ENCODE data around the gene KDM4C. TPM values are rescaled to one million over a fixed set of nuclear protein-coding genes. Genes with fewer than 3 reads are reported as not detected.

KDM4C gene
- total and polyA plus RNA-seq, 2 of the 13 experiments (the other 11 are each of a cell fraction or from before 2014, with no cell fraction given), result 19.4 to 23.6 TPM

DNA sequence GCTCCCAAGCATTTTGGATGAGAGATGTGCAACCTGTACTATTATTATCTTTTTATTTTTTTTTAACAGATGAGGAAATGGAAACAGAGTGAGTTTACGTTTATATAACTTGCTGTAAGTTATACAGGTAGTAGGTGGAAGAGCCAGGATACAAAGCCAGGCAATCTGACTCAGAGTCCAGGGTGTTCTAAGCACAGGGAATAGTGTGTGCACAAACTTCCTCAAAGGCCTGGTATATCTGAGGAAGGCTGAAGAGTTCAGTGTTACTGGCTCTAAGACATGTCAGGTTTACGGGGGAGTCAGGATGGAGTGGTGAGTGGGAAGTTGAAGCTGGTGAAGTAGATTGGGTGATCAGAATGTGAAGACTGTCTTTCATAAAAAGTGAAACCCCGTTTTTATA, 353.6 kb downstream of the KDM4C start:
- Histone ChIP-seq H3K79me2 (ENCODE audit: insufficient read depth, low read length) (no peaks in the 10 kb centered on the region), H3K27me3 (ENCODE audit: control insufficient read depth in 1 of 2, insufficient read depth in 2 of 2, low read length in 2 of 2) (no peaks in the 10 kb centered on the region), H3K9ac (ENCODE audit: insufficient read depth, low read depth, low read length) (no peak overlapping the region), H3K9me3 (ENCODE audit: low read length) (no peaks in the 10 kb centered on the region), H3K4me3 (replicated peaks in 1 of 3; ENCODE audit: insufficient read depth in 1 of 3, low read depth in 2 of 3, low read length in 3 of 3) (no peak overlapping the region), H4K20me1 (ENCODE audit: insufficient read depth, low read length) (no peaks in the 10 kb centered on the region), H3K4me1 (ENCODE audit: insufficient read depth, low read length) (no peaks in the 10 kb centered on the region), H3K36me3 (replicated peaks in 1 of 2; ENCODE audit: control insufficient read depth in 1 of 2, insufficient read depth in 2 of 2, low read length in 2 of 2) (peaks cover 3 to 7% of the 10 kb centered on the region in 2 experiments; a peak in 2 of 5 replicates), H3K4me2 (ENCODE audit: low read depth, low read length) (no peak overlapping the region), H2AFZ (ENCODE audit: low read length) (no peak overlapping the region), H3K27ac (ENCODE audit: extremely low read length, insufficient read depth, low read length) (no peak overlapping the region)
- in situ Hi-C loops (cut with HindIII; ENCODE audit: extremely low pct_ligation_motif_present, low pct_unique_long_range_greater_than_20kb), result no loop called here
- DNase-seq (ENCODE audit: low spot score) (no peak), FAIRE-seq (no peak), ATAC-seq (no peak)
- CTCF ChIA-PET (ENCODE audit: low intra/inter-chr PET ratio, low total read pairs), result no interaction called here
- intact Hi-C loops (cut with micrococcal nuclease; ENCODE audit: unreplicated experiment), result no loop called here
- 83% methylated on average over 3 of the region's 3 CpGs for WGBS (ENCODE audit: low lambda C conversion rate)
- POLR2A ChIA-PET, result no interaction called here
- BruUV-seq (replicated peaks), result no TSS peak
- TF ChIP-seq GLI4 (CRISPR knock-in tag; IDR thresholded peaks at IDR 0.05; ENCODE audit: borderline replicate concordance), result no peak
- TF ChIP-seq CAMTA2 (CRISPR knock-in tag; IDR thresholded peaks at IDR 0.05; ENCODE audit: borderline replicate concordance), result no peak
- TF ChIP-seq, protein P1, sequence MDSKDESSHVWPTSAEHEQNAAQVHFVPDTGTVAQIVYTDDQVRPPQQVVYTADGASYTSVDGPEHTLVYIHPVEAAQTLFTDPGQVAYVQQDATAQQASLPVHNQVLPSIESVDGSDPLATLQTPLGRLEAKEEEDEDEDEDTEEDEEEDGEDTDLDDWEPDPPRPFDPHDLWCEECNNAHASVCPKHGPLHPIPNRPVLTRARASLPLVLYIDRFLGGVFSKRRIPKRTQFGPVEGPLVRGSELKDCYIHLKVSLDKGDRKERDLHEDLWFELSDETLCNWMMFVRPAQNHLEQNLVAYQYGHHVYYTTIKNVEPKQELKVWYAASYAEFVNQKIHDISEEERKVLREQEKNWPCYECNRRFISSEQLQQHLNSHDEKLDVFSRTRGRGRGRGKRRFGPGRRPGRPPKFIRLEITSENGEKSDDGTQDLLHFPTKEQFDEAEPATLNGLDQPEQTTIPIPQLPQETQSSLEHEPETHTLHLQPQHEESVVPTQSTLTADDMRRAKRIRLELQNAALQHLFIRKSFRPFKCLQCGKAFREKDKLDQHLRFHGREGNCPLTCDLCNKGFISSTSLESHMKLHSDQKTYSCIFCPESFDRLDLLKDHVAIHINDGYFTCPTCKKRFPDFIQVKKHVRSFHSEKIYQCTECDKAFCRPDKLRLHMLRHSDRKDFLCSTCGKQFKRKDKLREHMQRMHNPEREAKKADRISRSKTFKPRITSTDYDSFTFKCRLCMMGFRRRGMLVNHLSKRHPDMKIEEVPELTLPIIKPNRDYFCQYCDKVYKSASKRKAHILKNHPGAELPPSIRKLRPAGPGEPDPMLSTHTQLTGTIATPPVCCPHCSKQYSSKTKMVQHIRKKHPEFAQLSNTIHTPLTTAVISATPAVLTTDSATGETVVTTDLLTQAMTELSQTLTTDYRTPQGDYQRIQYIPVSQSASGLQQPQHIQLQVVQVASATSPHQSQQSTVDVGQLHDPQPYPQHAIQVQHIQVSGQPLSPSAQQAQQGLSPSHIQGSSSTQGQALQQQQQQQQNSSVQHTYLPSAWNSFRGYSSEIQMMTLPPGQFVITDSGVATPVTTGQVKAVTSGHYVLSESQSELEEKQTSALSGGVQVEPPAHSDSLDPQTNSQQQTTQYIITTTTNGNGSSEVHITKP (CRISPR knock-in tag; IDR thresholded peaks at IDR 0.05; ENCODE audit: low read depth), result no peak
- TF ChIP-seq NFYC (CRISPR knock-in tag; IDR thresholded peaks at IDR 0.05), result no peak
- no peak for TF ChIP-seq ZSCAN25 (CRISPR knock-in tag; IDR thresholded peaks at IDR 0.05)
- no peak for TF ChIP-seq ZC3H13 (CRISPR knock-in tag; IDR thresholded peaks at IDR 0.05)
- TF ChIP-seq SRSF4 (IDR thresholded peaks at IDR 0.05; ENCODE audit: low read depth, low read length, poor library complexity, severe bottlenecking), result no peak
- TF ChIP-seq, protein P2, sequence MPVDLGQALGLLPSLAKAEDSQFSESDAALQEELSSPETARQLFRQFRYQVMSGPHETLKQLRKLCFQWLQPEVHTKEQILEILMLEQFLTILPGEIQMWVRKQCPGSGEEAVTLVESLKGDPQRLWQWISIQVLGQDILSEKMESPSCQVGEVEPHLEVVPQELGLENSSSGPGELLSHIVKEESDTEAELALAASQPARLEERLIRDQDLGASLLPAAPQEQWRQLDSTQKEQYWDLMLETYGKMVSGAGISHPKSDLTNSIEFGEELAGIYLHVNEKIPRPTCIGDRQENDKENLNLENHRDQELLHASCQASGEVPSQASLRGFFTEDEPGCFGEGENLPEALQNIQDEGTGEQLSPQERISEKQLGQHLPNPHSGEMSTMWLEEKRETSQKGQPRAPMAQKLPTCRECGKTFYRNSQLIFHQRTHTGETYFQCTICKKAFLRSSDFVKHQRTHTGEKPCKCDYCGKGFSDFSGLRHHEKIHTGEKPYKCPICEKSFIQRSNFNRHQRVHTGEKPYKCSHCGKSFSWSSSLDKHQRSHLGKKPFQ (CRISPR knock-in tag; IDR thresholded peaks at IDR 0.05; ENCODE audit: insufficient replicate concordance), result no peak
- TF ChIP-seq HCFC1 (IDR thresholded peaks at IDR 0.05; ENCODE audit: low read depth, low read length), result no peak
- TF ChIP-seq ZNF224 (CRISPR knock-in tag; IDR thresholded peaks at IDR 0.05), result no peak
- no peak for TF ChIP-seq RFX1 (IDR thresholded peaks at IDR 0.05)
- TF ChIP-seq SNRNP70 (IDR thresholded peaks at IDR 0.05; ENCODE audit: low read depth, low read length), result no peak
- TF ChIP-seq DPF2 (CRISPR knock-in tag; IDR thresholded peaks at IDR 0.05; ENCODE audit: borderline replicate concordance, low read depth), result no peak
- TF ChIP-seq, protein P3, sequence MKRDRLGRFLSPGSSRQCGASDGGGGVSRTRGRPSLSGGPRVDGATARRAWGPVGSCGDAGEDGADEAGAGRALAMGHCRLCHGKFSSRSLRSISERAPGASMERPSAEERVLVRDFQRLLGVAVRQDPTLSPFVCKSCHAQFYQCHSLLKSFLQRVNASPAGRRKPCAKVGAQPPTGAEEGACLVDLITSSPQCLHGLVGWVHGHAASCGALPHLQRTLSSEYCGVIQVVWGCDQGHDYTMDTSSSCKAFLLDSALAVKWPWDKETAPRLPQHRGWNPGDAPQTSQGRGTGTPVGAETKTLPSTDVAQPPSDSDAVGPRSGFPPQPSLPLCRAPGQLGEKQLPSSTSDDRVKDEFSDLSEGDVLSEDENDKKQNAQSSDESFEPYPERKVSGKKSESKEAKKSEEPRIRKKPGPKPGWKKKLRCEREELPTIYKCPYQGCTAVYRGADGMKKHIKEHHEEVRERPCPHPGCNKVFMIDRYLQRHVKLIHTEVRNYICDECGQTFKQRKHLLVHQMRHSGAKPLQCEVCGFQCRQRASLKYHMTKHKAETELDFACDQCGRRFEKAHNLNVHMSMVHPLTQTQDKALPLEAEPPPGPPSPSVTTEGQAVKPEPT (CRISPR knock-in tag; IDR thresholded peaks at IDR 0.05; ENCODE audit: low read depth), result no peak
- TF ChIP-seq ZNF256 (CRISPR knock-in tag; conservative IDR thresholded peaks at IDR 0.05), result no peak
